Measurements from ENCODE around the gene CDKN2B.

GRCh38 chr9:21970800-21971640, 38.1 kb downstream of the CDKN2B start:
- TF ChIP-seq, protein P1, sequence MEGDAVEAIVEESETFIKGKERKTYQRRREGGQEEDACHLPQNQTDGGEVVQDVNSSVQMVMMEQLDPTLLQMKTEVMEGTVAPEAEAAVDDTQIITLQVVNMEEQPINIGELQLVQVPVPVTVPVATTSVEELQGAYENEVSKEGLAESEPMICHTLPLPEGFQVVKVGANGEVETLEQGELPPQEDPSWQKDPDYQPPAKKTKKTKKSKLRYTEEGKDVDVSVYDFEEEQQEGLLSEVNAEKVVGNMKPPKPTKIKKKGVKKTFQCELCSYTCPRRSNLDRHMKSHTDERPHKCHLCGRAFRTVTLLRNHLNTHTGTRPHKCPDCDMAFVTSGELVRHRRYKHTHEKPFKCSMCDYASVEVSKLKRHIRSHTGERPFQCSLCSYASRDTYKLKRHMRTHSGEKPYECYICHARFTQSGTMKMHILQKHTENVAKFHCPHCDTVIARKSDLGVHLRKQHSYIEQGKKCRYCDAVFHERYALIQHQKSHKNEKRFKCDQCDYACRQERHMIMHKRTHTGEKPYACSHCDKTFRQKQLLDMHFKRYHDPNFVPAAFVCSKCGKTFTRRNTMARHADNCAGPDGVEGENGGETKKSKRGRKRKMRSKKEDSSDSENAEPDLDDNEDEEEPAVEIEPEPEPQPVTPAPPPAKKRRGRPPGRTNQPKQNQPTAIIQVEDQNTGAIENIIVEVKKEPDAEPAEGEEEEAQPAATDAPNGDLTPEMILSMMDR (IDR thresholded peaks at IDR 0.05), result no peak
- no peak for TF ChIP-seq POLR2AphosphoS5 (IDR thresholded peaks at IDR 0.05)
- no peak for TF ChIP-seq POLR2A (IDR thresholded peaks at IDR 0.05)
- TF ChIP-seq EP300 (IDR thresholded peaks at IDR 0.05), result no peak

All from upper lobe of left lung (tissue), 4 donors.